ENCODE measurements around the gene ATP2A1.

ATP2A1 gene

GRCh38 chr16:28836761-28837064 lies 41.6 kb upstream of the ATP2A1 start:
- H3K27ac ChIP-seq, result no peak overlapping the region
- DNase-seq (ENCODE audit: low spot score), result no peak
- no peak for TF ChIP-seq CTCF (IDR thresholded peaks at IDR 0.05)
- no peak overlapping the region for H3K4me3 ChIP-seq

GRCh38 chr16:28837672-28838557 lies 40.4 kb upstream of the ATP2A1 start:
- Histone ChIP-seq H3K27ac (no peak overlapping the region), H3K4me3 (no peak overlapping the region)
- no peak for TF ChIP-seq CTCF (IDR thresholded peaks at IDR 0.05)

GRCh38 chr16:28838558-28838918 lies 39.8 kb upstream of the ATP2A1 start:
- no peak for TF ChIP-seq CTCF (IDR thresholded peaks at IDR 0.05)
- Histone ChIP-seq H3K4me3 (no peak overlapping the region), H3K27ac (no peak overlapping the region)
- DNase-seq (ENCODE audit: low spot score), result no peak

More at GRCh38 chr16:28837672-28838557, 40.4 kb upstream of the ATP2A1 start:
- no peak for DNase-seq (ENCODE audit: low spot score)

- Histone ChIP-seq H3K4me3 (no peak overlapping the region), H3K27ac (no peak overlapping the region)
- TF ChIP-seq CTCF (IDR thresholded peaks at IDR 0.05), result no peak
- DNase-seq (ENCODE audit: low spot score), result no peak
Measured at GRCh38 chr16:28839004-28839639, 39.2 kb upstream of the ATP2A1 start.

GRCh38 chr16:28839899-28840298 lies 38.4 kb upstream of the ATP2A1 start:
- Histone ChIP-seq H3K4me3 (no peak overlapping the region), H3K27ac (no peak overlapping the region)
- no peak for TF ChIP-seq CTCF (IDR thresholded peaks at IDR 0.05)
- DNase-seq (ENCODE audit: low spot score), result no peak

GRCh38 chr16:28842696-28843095 lies 35.6 kb upstream of the ATP2A1 start:
- Histone ChIP-seq H3K27ac (no peak overlapping the region), H3K4me3 (no peak overlapping the region)
- DNase-seq (ENCODE audit: low spot score), result no peak
- TF ChIP-seq CTCF (IDR thresholded peaks at IDR 0.05), result no peak

- Histone ChIP-seq H3K4me3 (no peak overlapping the region), H3K27ac (no peak overlapping the region)
- TF ChIP-seq CTCF (IDR thresholded peaks at IDR 0.05), result no peak
- no peak for DNase-seq (ENCODE audit: low spot score)
Measured at GRCh38 chr16:28843766-28844165, 34.5 kb upstream of the ATP2A1 start.

Measured in coronary artery (tissue), 2 donors.